ENCODE results near the gene CEP192.

GRCh38 chr18:13107074-13107473, 115.9 kb downstream of the CEP192 start:
- no peak for TF ChIP-seq ZNF274 (IDR thresholded peaks at IDR 0.05; ENCODE audit: low read depth, low read length)
- TF ChIP-seq YY1 (IDR thresholded peaks at IDR 0.05; ENCODE audit: insufficient read depth, insufficient read length): no peak

All from NT2/D1 (cell line).